ENCODE results near the gene IL11RA.

The IL11RA gene

DNA sequence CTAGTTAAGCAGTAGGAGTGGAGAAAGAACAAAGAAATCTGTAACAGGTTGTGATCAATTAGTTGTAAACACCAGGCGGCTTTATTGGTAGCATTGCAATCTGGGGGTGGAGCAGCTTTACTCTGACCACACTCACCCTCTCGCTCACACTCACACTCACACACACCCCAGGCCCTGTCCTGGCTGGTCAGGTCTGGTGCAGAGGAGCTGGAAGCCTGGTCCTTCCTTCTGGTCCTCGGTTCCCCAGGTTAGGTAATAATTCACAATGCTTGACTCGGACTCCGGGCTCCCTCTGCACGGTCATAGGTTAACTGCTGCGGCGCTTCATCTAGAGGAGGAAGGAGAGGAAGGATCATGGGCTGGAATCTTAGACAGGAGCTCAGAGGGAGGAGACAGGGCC lies 37.5 kb downstream of the IL11RA start:
- TF ChIP-seq POLR2AphosphoS5 (IDR thresholded peaks at IDR 0.05; ENCODE audit: low read depth, low read length) (no peak), TAF1 (IDR thresholded peaks at IDR 0.05; ENCODE audit: borderline replicate concordance, insufficient read depth, low read length) (no peak), SIN3A (IDR thresholded peaks at IDR 0.05; ENCODE audit: borderline replicate concordance, insufficient read depth, low read length) (no peak), FOXP2 (optimal IDR thresholded peaks at IDR 0.05; ENCODE audit: borderline replicate concordance, extremely low read depth, extremely low read length, insufficient read depth) (no peak)
- TF ChIP-seq, protein P1, sequence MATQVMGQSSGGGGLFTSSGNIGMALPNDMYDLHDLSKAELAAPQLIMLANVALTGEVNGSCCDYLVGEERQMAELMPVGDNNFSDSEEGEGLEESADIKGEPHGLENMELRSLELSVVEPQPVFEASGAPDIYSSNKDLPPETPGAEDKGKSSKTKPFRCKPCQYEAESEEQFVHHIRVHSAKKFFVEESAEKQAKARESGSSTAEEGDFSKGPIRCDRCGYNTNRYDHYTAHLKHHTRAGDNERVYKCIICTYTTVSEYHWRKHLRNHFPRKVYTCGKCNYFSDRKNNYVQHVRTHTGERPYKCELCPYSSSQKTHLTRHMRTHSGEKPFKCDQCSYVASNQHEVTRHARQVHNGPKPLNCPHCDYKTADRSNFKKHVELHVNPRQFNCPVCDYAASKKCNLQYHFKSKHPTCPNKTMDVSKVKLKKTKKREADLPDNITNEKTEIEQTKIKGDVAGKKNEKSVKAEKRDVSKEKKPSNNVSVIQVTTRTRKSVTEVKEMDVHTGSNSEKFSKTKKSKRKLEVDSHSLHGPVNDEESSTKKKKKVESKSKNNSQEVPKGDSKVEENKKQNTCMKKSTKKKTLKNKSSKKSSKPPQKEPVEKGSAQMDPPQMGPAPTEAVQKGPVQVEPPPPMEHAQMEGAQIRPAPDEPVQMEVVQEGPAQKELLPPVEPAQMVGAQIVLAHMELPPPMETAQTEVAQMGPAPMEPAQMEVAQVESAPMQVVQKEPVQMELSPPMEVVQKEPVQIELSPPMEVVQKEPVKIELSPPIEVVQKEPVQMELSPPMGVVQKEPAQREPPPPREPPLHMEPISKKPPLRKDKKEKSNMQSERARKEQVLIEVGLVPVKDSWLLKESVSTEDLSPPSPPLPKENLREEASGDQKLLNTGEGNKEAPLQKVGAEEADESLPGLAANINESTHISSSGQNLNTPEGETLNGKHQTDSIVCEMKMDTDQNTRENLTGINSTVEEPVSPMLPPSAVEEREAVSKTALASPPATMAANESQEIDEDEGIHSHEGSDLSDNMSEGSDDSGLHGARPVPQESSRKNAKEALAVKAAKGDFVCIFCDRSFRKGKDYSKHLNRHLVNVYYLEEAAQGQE (IDR thresholded peaks at IDR 0.05; ENCODE audit: insufficient read depth in 1 of 2, low read depth in 2 of 2, low read length in 2 of 2), result no peak

DNA sequence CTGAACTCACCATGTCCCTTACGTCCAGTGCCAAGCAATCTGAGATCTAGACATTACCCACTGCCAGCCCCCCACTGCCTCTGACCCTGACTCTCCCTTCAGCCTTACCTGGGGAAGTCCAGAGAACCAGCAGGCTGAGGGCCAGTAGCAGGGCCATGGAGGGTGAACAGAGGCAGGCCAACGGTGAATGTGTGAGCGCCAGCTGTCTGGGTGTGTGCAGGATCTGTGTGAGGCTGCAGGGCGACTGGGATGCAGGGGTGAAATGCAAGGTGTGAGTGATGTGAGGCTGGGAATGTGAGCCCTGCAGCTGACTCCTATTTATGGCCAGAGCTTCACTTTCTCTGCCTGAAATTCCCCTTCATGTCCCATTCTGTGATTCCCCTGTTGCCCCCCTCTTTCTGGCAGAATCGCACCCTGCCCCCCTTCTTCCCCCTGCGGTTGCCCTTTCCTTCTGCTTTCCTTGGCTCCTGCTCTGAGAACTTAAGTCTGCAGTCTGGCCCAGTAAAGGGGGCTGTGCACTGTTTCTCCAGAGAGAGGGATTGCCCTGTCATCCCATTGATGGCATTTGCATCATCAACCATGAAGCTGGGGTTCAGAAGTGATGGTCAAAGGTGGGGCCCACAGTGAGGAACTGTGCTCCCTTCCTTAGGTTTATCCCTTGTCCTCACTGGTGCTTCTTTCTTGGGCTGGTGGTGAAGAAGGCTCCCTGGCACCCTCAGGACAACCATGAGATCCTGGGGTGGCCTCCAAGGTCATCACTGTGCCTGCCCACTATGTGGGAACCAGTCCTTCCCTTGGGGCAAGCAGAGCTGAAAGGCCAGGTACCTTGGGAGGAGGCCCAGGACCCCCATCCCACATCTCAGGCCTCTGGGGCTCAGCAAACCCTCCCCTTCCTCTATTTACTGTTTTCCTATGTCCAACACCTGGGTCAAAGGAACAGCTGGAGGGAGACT lies 39.3 kb downstream of the IL11RA start, which contains the start of gene CCL19:
Gene CCL19 (minus strand): TSS at position 294 of the 953 bp plus-strand sequence. CDS start 137 bp downstream, at position 157.
- TF ChIP-seq, protein P1 (IDR thresholded peaks at IDR 0.05; ENCODE audit: insufficient read depth in 1 of 2, low read depth in 2 of 2, low read length in 2 of 2), result no peak
- TF ChIP-seq SIN3A (IDR thresholded peaks at IDR 0.05; ENCODE audit: borderline replicate concordance, insufficient read depth, low read length) (no peak), TAF1 (IDR thresholded peaks at IDR 0.05; ENCODE audit: borderline replicate concordance, insufficient read depth, low read length) (no peak), FOXP2 (optimal IDR thresholded peaks at IDR 0.05; ENCODE audit: borderline replicate concordance, extremely low read depth, extremely low read length, insufficient read depth) (no peak), POLR2AphosphoS5 (IDR thresholded peaks at IDR 0.05; ENCODE audit: low read depth, low read length) (no peak)

- TF ChIP-seq POLR2AphosphoS5 (IDR thresholded peaks at IDR 0.05; ENCODE audit: low read depth, low read length) (no peak), FOXP2 (optimal IDR thresholded peaks at IDR 0.05; ENCODE audit: borderline replicate concordance, extremely low read depth, extremely low read length, insufficient read depth) (no peak), SIN3A (IDR thresholded peaks at IDR 0.05; ENCODE audit: borderline replicate concordance, insufficient read depth, low read length) (no peak)
- TF ChIP-seq, protein P1 (IDR thresholded peaks at IDR 0.05; ENCODE audit: insufficient read depth in 1 of 2, low read depth in 2 of 2, low read length in 2 of 2), result no peak
Measured at GRCh38 chr9:34691936-34692315, 39.9 kb downstream of the IL11RA start.

DNA sequence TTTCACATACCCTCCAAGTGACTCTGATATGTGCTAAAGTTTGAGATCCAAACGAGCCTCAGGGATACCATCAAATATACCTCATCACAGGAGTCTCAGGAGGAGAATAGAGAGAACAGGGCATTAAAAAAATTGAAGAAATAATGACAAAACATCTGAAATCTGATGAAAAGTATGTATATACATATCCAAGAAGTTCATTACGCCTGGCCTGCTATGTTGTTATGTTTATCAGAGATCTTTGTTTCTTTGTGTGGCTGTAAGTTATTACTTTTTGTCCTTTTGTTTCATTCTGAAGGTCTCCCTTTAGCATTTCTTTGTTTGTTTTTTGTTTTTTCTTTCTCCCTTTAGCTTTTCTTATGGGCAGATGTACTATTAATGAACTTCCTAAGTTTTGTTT lies 41.6 kb downstream of the IL11RA start:
- TF ChIP-seq SIN3A (IDR thresholded peaks at IDR 0.05; ENCODE audit: borderline replicate concordance, insufficient read depth, low read length) (no peak), POLR2AphosphoS5 (IDR thresholded peaks at IDR 0.05; ENCODE audit: low read depth, low read length) (no peak), TAF1 (IDR thresholded peaks at IDR 0.05; ENCODE audit: borderline replicate concordance, insufficient read depth, low read length) (no peak), FOXP2 (optimal IDR thresholded peaks at IDR 0.05; ENCODE audit: borderline replicate concordance, extremely low read depth, extremely low read length, insufficient read depth) (no peak)
- TF ChIP-seq, protein P1 (IDR thresholded peaks at IDR 0.05; ENCODE audit: insufficient read depth in 1 of 2, low read depth in 2 of 2, low read length in 2 of 2), result no peak
